Gastrocnemius medialis (tissue), 4 donors: Measurements from ENCODE around the gene TAS2R42. TPM values are rescaled to one million over a fixed set of nuclear protein-coding genes. Genes with fewer than 3 reads are reported as not detected.

Experiments used
- ATAC-seq, 2 donors: fragments of 150-250 bp; one replicate each; pipeline ENCODE4 v1.9.1; 2016
- DNase-seq, 2 donors: peaks; one replicate each; pipeline ENCODE4 v3.0.0-alpha.2; 2019
- H3K27ac ChIP-seq, 4 donors: fragments of 200-600 bp; sonication (generic); 1 replicate in 1 of 4; 2 replicates in 3 of 4; pipeline ENCODE4 v1.5.1; 2016 to 2018; ENCODE audit warnings: mild to moderate bottlenecking in 2 of 4, moderate library complexity in 1 of 4
- H3K27me3 ChIP-seq, 3 donors: fragments of 200-600 bp; sonication (generic) in 2 of 3; 1 replicate in 1 of 3; 2 replicates in 2 of 3; pipeline versions ENCODE4 v1.5.1 to v1.6.0; 2016 to 2019; ENCODE audit warnings: mild to moderate bottlenecking in 1 of 3, moderate library complexity in 1 of 3
- H3K36me3 ChIP-seq, 2 donors: fragments of 200-600 bp; sonication (generic) in 1 of 2; one replicate each; pipeline ENCODE4 v1.5.1; 2017 to 2018
- H3K4me1 ChIP-seq, 2 donors: fragments of 200-600 bp; sonication (generic) in 1 of 2; one replicate each; pipeline ENCODE4 v1.5.1; 2016 to 2017; ENCODE audit warnings: mild to moderate bottlenecking in 2 of 2
- H3K4me3 ChIP-seq, 4 donors: fragments of 200-600 bp; sonication (generic) in 3 of 4; 1 replicate in 1 of 4; 2 replicates in 3 of 4; pipeline ENCODE4 v1.5.1; 2016 to 2019; ENCODE audit warnings: mild to moderate bottlenecking in 2 of 4
- H3K9me3 ChIP-seq, 3 donors: fragments of 200-600 bp; sonication (generic) in 2 of 3; 1 replicate in 1 of 3; 2 replicates in 2 of 3; pipeline ENCODE4 v1.5.1; 2016 to 2019
- CTCF ChIP-seq, 5 experiments: fragments of 450-650 bp in 3 of 5; fragments of 200-600 bp in 2 of 5; sonication (generic) in 2 of 5; IDR thresholded peaks in 4 of 5; conservative IDR thresholded peaks in 1 of 5; 1 replicate in 4 of 5; 2 replicates in 1 of 5; pipeline ENCODE4 v1.5.1; 2016 to 2019; ENCODE audit warnings: antibody characterized with exemption in 5 of 5, mild to moderate bottlenecking in 3 of 5, moderate library complexity in 3 of 5
- POLR2A ChIP-seq, 2 donors: fragments of 450-650 bp; IDR thresholded peaks; one replicate each; pipeline ENCODE4 v1.6.1; 2017; ENCODE audit warnings: antibody characterized with exemption in 2 of 2, mild to moderate bottlenecking in 2 of 2, moderate library complexity in 2 of 2
- in situ Hi-C, 4 donors: fragments of 200-750 bp; cut with MboI; loops; one replicate each; pipeline versions ENCODE4 v1.15.0 to v1.8.0; 2017; ENCODE audit warnings: low sequenced_read_pairs in 4 of 4
- intact Hi-C: fragments of 100-400 bp; cut with DNase I; formaldehyde crosslinking; loops from one replicate; pipeline ENCODE4 v1.15.1; 2023; ENCODE audit warnings: low total_unique reads
- total RNA-seq, 4 donors: library from RNA; depleted of rRNA; stranded (reverse); fragments of >200 nt; gene quantifications; one replicate each; pipeline versions ENCODE4 v1.1.0 to v1.2.3, GENCODE V29; 2016

TAS2R42 gene
- not detected for total RNA-seq

- Histone ChIP-seq H3K27ac (no peak within 1 kb of the TSS), H3K4me1 (no peaks in the 10 kb centered on the region), H3K4me3 (no peak within 1 kb of the TSS), H3K9me3 (no peaks in the 10 kb centered on the region), H3K27me3 (no peaks in the 10 kb centered on the region), H3K36me3 (no peaks in the 10 kb centered on the region)
- DNase-seq, result no peak
- TF ChIP-seq POLR2A (IDR thresholded peaks at IDR 0.05), result no peak
- TF ChIP-seq CTCF (IDR thresholded peaks at IDR 0.05 in 4 of 5, conservative IDR thresholded peaks at IDR 0.05 in 1 of 5), result no peak
- ATAC-seq, result no peak
- in situ Hi-C loops, result loop anchor here in 1 of 4 donors (25.0 kb wide), 1 partner anchor 575 kb away; the partner anchor contains the start of gene MAGOHB
- intact Hi-C loops, result no loop called here
Measured at GRCh38 chr12:11186837-11187236, at the start of gene TAS2R42. Gene TAS2R42 (minus strand): TSS chr12:11186937. CDS start chr12:11186937, 0 bp downstream.

GRCh38 chr12:11233532-11233931 is 46.8 kb upstream of the TAS2R42 start:
- Histone ChIP-seq H3K27ac (no peak overlapping the region), H3K36me3 (no peaks in the 10 kb centered on the region), H3K4me1 (no peaks in the 10 kb centered on the region), H3K27me3 (no peaks in the 10 kb centered on the region), H3K4me3 (no peak overlapping the region), H3K9me3 (no peaks in the 10 kb centered on the region)
- TF ChIP-seq POLR2A (IDR thresholded peaks at IDR 0.05) (no peak), CTCF (IDR thresholded peaks at IDR 0.05 in 4 of 5, conservative IDR thresholded peaks at IDR 0.05 in 1 of 5) (no peak)
- intact Hi-C loops (no loop called here), in situ Hi-C loops (no loop called here)
- DNase-seq (no peak), ATAC-seq (no peak)

GRCh38 chr12:11228296-11228879 is 41.7 kb upstream of the TAS2R42 start:
- no peaks in the 10 kb centered on the region for H3K36me3 ChIP-seq
- H3K27me3 ChIP-seq, result no peaks in the 10 kb centered on the region
- H3K4me3 ChIP-seq, result no peak overlapping the region
- H3K4me1 ChIP-seq, result no peaks in the 10 kb centered on the region
- no peak for DNase-seq
- no peak for ATAC-seq
- TF ChIP-seq POLR2A (IDR thresholded peaks at IDR 0.05), result no peak
- no peak for TF ChIP-seq CTCF (IDR thresholded peaks at IDR 0.05 in 4 of 5, conservative IDR thresholded peaks at IDR 0.05 in 1 of 5)
- H3K27ac ChIP-seq, result no peak overlapping the region
- no peaks in the 10 kb centered on the region for H3K9me3 ChIP-seq
- in situ Hi-C loops, result no loop called here
- intact Hi-C loops, result no loop called here

- Histone ChIP-seq H3K9me3 (no peaks in the 10 kb centered on the region), H3K36me3 (no peaks in the 10 kb centered on the region), H3K27me3 (no peaks in the 10 kb centered on the region), H3K4me1 (no peaks in the 10 kb centered on the region), H3K4me3 (no peak overlapping the region), H3K27ac (no peak overlapping the region)
- in situ Hi-C loops (no loop called here), intact Hi-C loops (no loop called here)
- DNase-seq (no peak), ATAC-seq (no peak)
- TF ChIP-seq CTCF (IDR thresholded peaks at IDR 0.05 in 4 of 5, conservative IDR thresholded peaks at IDR 0.05 in 1 of 5) (no peak), POLR2A (IDR thresholded peaks at IDR 0.05) (no peak)
Measured at GRCh38 chr12:11227373-11227772, 40.6 kb upstream of the TAS2R42 start.

- Histone ChIP-seq H3K9me3 (no peaks in the 10 kb centered on the region), H3K36me3 (no peaks in the 10 kb centered on the region), H3K4me1 (no peaks in the 10 kb centered on the region), H3K4me3 (no peak overlapping the region), H3K27ac (no peak overlapping the region), H3K27me3 (no peaks in the 10 kb centered on the region)
- intact Hi-C loops, result loop anchor here (10.0 kb wide), 1 partner anchor 276 kb away; no protein-coding TSS in a partner anchor
- no peak for DNase-seq
- no peak for TF ChIP-seq POLR2A (IDR thresholded peaks at IDR 0.05)
- no peak for TF ChIP-seq CTCF (IDR thresholded peaks at IDR 0.05 in 4 of 5, conservative IDR thresholded peaks at IDR 0.05 in 1 of 5)
- in situ Hi-C loops, result loop anchor here in 1 of 4 donors (10.0 kb wide), 1 partner anchor 434 kb away; no protein-coding TSS in a partner anchor
- no peak for ATAC-seq
Measured at GRCh38 chr12:11209113-11209512, 22.4 kb upstream of the TAS2R42 start.
